WTC11 (cell line): Measurements from ENCODE around the gene HCLS1. TPM values are rescaled to one million over a fixed set of nuclear protein-coding genes. Genes with fewer than 3 reads are reported as not detected.

ENCODE experiments used
- ATAC-seq: fragments of 200-7000 bp; cut with Tn5 transposase; 2 replicates; pipeline ENCODE4 v1.10.0; 2021; ENCODE audit warnings: mild to moderate bottlenecking, moderate library complexity
- CTCF ChIA-PET: fragments of 300-600 bp; sonication (Branson Sonifier 250); formaldehyde crosslinking; loops from one replicate; lab custom pipeline; 2021; ENCODE audit warnings: antibody characterized with exemption; lab: Charles Lee
- POLR2A ChIA-PET: fragments of 350-600 bp; sonication (Branson Sonifier 250); formaldehyde crosslinking; loops from one replicate; lab custom pipeline; 2021; ENCODE audit warnings: antibody characterized with exemption; lab: Charles Lee
- DNase-seq: peaks from one replicate; pipeline ENCODE4 v3.0.0; 2021; ENCODE audit warnings: low spot score
- H3K27ac Mint-ChIP-seq: 2 replicates; pipeline ENCODE4 v1.8.0; 2021; ENCODE audit warnings: mixed read lengths
- H3K27me3 Mint-ChIP-seq: 2 replicates; pipeline ENCODE4 v1.8.0; 2021; ENCODE audit warnings: low read depth, mild to moderate bottlenecking, moderate library complexity, mixed read lengths
- H3K36me3 Mint-ChIP-seq: 2 replicates; pipeline ENCODE4 v1.8.0; 2021; ENCODE audit warnings: mixed read lengths
- H3K4me1 Mint-ChIP-seq: 2 replicates; pipeline ENCODE4 v1.8.0; 2022; ENCODE audit warnings: mixed read lengths
- H3K4me3 Mint-ChIP-seq: 2 replicates; pipeline ENCODE4 v1.8.0; 2021; ENCODE audit warnings: mild to moderate bottlenecking, moderate library complexity, mixed read lengths
- H3K9me3 Mint-ChIP-seq: 2 replicates; pipeline ENCODE4 v1.8.0; 2021; ENCODE audit warnings: mixed read lengths
- ATF1 ChIP-seq: sonication (generic); formaldehyde crosslinking; IDR thresholded peaks from 2 replicates; pipeline ENCODE4 v1.8.1; 2023; ENCODE audit warnings: mild to moderate bottlenecking, moderate library complexity, missing genetic modification reagents
- E2F4 ChIP-seq: sonication (generic); formaldehyde crosslinking; IDR thresholded peaks from 2 replicates; pipeline ENCODE4 v1.8.1; 2022; ENCODE audit warnings: low read depth, mild to moderate bottlenecking, moderate library complexity, missing genetic modification reagents, borderline replicate concordance
- ERG ChIP-seq: fragments of 250-450 bp; sonication (Bioruptor Pico); IDR thresholded peaks from 2 replicates; pipeline ENCODE4 v1.8.0; 2021; ENCODE audit warnings: mild to moderate bottlenecking
- GABPB1 ChIP-seq: sonication (generic); formaldehyde crosslinking; IDR thresholded peaks from 2 replicates; pipeline ENCODE4 v1.8.1; 2023; ENCODE audit warnings: mild to moderate bottlenecking, missing genetic modification reagents
- IRF2 ChIP-seq: sonication (generic); formaldehyde crosslinking; IDR thresholded peaks from 2 replicates; pipeline ENCODE4 v1.8.0; 2022; ENCODE audit warnings: low read depth, missing genetic modification reagents, borderline replicate concordance
- NFE2L1 ChIP-seq: sonication (generic); formaldehyde crosslinking; IDR thresholded peaks from 2 replicates; pipeline ENCODE4 v1.8.1; 2023; ENCODE audit warnings: missing genetic modification reagents
- NR2C2 ChIP-seq: sonication (generic); formaldehyde crosslinking; IDR thresholded peaks from 2 replicates; pipeline ENCODE4 v1.8.0; 2022; ENCODE audit warnings: mild to moderate bottlenecking, missing genetic modification reagents
- SMAD4 ChIP-seq: sonication (generic); formaldehyde crosslinking; IDR thresholded peaks from 2 replicates; pipeline ENCODE4 v1.8.0; 2022; ENCODE audit warnings: mild to moderate bottlenecking, missing genetic modification reagents
- TCF7 ChIP-seq: sonication (generic); formaldehyde crosslinking; IDR thresholded peaks from 2 replicates; pipeline ENCODE4 v1.8.0; 2022; ENCODE audit warnings: mild to moderate bottlenecking, low read depth, missing genetic modification reagents, moderate library complexity
- USF1 ChIP-seq: sonication (generic); formaldehyde crosslinking; IDR thresholded peaks from 2 replicates; pipeline ENCODE4 v1.8.0; 2022; ENCODE audit warnings: mild to moderate bottlenecking, missing genetic modification reagents
- USF2 ChIP-seq: sonication (generic); formaldehyde crosslinking; IDR thresholded peaks from 2 replicates; pipeline ENCODE4 v1.8.1; 2023; ENCODE audit warnings: mild to moderate bottlenecking, missing genetic modification reagents, moderate library complexity
- ZNF219 ChIP-seq: sonication (generic); formaldehyde crosslinking; IDR thresholded peaks from 2 replicates; pipeline ENCODE4 v1.8.0; 2023; ENCODE audit warnings: missing genetic modification reagents, mild to moderate bottlenecking, borderline replicate concordance
- total RNA-seq: library from RNA; stranded (reverse); gene quantifications from 3 replicates; pipeline ENCODE4 v1.2.3, GENCODE V29; 2021
- TF ChIP-seq, protein P1 (sequence below): sonication (generic); formaldehyde crosslinking; IDR thresholded peaks from 2 replicates; pipeline ENCODE4 v1.8.0; 2022; ENCODE audit warnings: mild to moderate bottlenecking, missing genetic modification reagents
- TF ChIP-seq, protein P2 (sequence below): fragments of 250-450 bp; sonication (Bioruptor Pico); IDR thresholded peaks from 2 replicates; pipeline ENCODE4 v2.1.2; 2022; ENCODE audit warnings: mild to moderate bottlenecking, moderate library complexity
- TF ChIP-seq, protein P3 (sequence below): sonication (generic); formaldehyde crosslinking; IDR thresholded peaks from 2 replicates; pipeline ENCODE4 v1.8.1; 2023; ENCODE audit warnings: mild to moderate bottlenecking, moderate library complexity, missing genetic modification reagents

The HCLS1 gene
- total RNA-seq, 1 experiment from 2014 or later, result 2.6 TPM

GRCh38 chr3:121645054-121645453 lies 15.6 kb downstream of the HCLS1 start:
- Mint-ChIP-seq H3K9me3 (no peaks in the 10 kb centered on the region), H3K4me1 (peaks cover 21% of the 10 kb centered on the region), H3K27me3 (no peaks in the 10 kb centered on the region), H3K36me3 (no peaks in the 10 kb centered on the region), H3K27ac (no peak overlapping the region), H3K4me3 (no peak overlapping the region)
- ATAC-seq (no peak), DNase-seq (no peak)
- POLR2A ChIA-PET, result no interaction called here
- TF ChIP-seq ERG (CRISPR knock-in tag) (no peak), TCF7 (CRISPR knock-in tag) (no peak), SMAD4 (CRISPR knock-in tag) (no peak), IRF2 (CRISPR knock-in tag) (no peak), ATF1 (CRISPR knock-in tag) (no peak), ZNF219 (no peak), USF2 (no peak), E2F4 (CRISPR knock-in tag) (no peak)
- TF ChIP-seq, protein P1, sequence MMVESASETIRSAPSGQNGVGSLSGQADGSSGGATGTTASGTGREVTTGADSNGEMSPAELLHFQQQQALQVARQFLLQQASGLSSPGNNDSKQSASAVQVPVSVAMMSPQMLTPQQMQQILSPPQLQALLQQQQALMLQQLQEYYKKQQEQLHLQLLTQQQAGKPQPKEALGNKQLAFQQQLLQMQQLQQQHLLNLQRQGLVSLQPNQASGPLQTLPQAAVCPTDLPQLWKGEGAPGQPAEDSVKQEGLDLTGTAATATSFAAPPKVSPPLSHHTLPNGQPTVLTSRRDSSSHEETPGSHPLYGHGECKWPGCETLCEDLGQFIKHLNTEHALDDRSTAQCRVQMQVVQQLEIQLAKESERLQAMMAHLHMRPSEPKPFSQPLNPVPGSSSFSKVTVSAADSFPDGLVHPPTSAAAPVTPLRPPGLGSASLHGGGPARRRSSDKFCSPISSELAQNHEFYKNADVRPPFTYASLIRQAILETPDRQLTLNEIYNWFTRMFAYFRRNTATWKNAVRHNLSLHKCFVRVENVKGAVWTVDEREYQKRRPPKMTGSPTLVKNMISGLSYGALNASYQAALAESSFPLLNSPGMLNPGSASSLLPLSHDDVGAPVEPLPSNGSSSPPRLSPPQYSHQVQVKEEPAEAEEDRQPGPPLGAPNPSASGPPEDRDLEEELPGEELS, result no peak
- CTCF ChIA-PET, result no interaction called here

DNA sequence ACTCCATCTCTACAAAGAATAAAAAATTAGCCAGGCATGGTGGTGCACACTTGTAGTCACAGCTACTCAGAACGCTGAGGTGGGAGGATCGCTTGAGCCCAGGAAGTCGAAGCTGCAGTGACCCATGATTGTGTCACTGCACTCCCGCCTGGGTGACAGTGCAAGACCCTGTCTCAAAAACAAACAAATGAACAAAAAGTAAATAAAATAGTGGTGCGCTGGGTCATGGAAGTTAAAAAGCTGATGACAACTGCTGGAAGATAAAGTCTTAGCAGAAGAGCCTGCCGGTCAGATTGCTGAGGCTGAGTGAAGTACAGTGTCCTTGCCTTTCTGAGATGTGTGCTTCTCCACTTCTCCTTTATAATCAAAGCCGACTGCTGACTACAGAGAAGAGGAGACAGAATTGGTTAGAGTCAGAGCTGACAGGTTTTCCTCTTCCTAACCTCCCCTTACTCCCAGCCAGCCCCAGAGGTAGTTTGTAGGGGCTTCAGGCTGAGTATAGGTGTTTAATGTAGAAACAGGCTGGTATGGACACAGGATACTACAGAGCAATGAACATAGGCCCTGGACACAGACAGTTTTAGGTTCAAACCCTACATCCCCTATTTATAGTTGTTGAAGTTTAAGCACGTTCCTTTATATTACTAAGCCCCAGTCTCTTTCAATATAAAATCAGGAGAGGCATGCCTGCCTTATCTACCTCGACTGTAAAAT lies 17.9 kb downstream of the HCLS1 start:
- CTCF ChIA-PET, result no interaction called here
- H3K27me3 Mint-ChIP-seq, result no peaks in the 10 kb centered on the region
- DNase-seq (no peak), ATAC-seq (peak; percentile 32; the same call in 1 of the 2 replicates)
- H3K4me1 Mint-ChIP-seq, result peaks cover 29% of the 10 kb centered on the region
- peak overlapping the region; percentile 37 for H3K27ac Mint-ChIP-seq
- H3K4me3 Mint-ChIP-seq, result no peak overlapping the region
- POLR2A ChIA-PET, result interaction anchor here (0.7 kb wide), 1 partner anchor 188 kb away, joined by 5 read pairs; no protein-coding TSS in a partner anchor
- no peaks in the 10 kb centered on the region for H3K9me3 Mint-ChIP-seq
- TF ChIP-seq GABPB1 (CRISPR knock-in tag) (0 out of 2 replicates have a peak, but pooled peaks have one; percentile 13), NR2C2 (CRISPR knock-in tag) (no peak), NFE2L1 (CRISPR knock-in tag) (no peak), USF1 (CRISPR knock-in tag) (no peak)
- TF ChIP-seq, protein P1, result no peak
- TF ChIP-seq, protein P2, sequence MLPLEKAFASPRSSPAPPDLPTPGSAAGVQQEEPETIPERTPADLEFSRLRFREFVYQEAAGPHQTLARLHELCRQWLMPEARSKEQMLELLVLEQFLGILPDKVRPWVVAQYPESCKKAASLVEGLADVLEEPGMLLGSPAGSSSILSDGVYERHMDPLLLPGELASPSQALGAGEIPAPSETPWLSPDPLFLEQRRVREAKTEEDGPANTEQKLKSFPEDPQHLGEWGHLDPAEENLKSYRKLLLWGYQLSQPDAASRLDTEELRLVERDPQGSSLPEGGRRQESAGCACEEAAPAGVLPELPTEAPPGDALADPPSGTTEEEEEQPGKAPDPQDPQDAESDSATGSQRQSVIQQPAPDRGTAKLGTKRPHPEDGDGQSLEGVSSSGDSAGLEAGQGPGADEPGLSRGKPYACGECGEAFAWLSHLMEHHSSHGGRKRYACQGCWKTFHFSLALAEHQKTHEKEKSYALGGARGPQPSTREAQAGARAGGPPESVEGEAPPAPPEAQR, result no peak
- TF ChIP-seq, protein P3, sequence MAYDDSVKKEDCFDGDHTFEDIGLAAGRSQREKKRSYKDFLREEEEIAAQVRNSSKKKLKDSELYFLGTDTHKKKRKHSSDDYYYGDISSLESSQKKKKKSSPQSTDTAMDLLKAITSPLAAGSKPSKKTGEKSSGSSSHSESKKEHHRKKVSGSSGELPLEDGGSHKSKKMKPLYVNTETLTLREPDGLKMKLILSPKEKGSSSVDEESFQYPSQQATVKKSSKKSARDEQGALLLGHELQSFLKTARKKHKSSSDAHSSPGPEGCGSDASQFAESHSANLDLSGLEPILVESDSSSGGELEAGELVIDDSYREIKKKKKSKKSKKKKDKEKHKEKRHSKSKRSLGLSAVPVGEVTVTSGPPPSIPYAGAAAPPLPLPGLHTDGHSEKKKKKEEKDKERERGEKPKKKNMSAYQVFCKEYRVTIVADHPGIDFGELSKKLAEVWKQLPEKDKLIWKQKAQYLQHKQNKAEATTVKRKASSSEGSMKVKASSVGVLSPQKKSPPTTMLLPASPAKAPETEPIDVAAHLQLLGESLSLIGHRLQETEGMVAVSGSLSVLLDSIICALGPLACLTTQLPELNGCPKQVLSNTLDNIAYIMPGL (CRISPR knock-in tag), result no peak
- no peaks in the 10 kb centered on the region for H3K36me3 Mint-ChIP-seq
